ENCODE results near the gene PTDSS2. TPM values are rescaled to one million over a fixed set of nuclear protein-coding genes. Genes with fewer than 3 reads are reported as not detected.

The PTDSS2 gene
- total RNA-seq, 1 experiment from 2014 or later, result 49.5 TPM

DNA sequence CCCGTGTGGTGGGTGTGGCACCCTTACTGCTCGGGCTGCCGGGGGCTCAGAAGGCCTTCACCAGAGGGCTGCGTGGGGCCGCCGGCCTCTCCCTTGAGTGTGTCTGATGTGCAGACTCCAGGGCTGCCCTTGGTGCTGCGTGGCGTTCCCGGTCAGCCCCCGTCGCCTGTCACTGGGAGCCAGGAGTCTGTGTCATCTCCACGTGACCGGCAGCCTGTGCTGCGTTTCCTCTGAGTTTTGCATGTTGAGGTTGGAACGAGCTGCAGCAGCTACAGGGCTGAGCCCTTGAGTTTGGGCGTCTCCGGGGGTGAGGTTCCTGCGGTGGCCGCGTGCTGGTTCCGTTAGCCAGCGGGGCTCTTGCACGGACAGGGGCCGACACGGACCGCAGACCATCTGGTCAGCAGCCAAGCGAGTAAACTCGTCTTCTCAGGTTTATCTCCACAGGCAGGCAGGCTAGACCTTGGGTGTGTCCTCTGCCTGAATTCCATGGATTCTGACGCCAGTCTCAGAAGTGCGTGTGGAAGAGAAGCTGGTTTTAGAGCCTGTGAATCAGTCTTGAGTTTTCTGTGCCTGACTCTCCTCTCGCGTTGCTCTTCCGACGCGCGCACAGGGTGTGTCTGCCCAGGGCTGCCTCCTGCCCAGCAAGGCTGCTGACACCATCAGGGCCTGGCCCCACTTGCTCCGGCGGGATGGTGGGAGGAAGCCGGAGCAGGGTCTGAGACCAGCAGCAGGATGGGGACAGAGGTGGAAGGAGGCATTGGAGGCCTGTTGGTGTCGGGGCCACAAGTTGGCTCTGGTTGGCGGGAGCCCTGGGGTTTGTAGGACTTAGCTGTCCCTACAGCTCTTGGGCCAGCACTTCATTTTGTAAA, 10.5 kb downstream of the PTDSS2 start (continued):
- TF ChIP-seq, protein P1, sequence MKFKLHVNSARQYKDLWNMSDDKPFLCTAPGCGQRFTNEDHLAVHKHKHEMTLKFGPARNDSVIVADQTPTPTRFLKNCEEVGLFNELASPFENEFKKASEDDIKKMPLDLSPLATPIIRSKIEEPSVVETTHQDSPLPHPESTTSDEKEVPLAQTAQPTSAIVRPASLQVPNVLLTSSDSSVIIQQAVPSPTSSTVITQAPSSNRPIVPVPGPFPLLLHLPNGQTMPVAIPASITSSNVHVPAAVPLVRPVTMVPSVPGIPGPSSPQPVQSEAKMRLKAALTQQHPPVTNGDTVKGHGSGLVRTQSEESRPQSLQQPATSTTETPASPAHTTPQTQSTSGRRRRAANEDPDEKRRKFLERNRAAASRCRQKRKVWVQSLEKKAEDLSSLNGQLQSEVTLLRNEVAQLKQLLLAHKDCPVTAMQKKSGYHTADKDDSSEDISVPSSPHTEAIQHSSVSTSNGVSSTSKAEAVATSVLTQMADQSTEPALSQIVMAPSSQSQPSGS (CRISPR knock-in tag; IDR thresholded peaks at IDR 0.05; ENCODE audit: borderline replicate concordance, low read depth), result no peak
- TF ChIP-seq ZNF232 (CRISPR knock-in tag; IDR thresholded peaks at IDR 0.05) (no peak), ETV6 (CRISPR knock-in tag; IDR thresholded peaks at IDR 0.05) (no peak), HMGA2 (CRISPR knock-in tag; IDR thresholded peaks at IDR 0.05) (no peak), FOXK1 (CRISPR knock-in tag; IDR thresholded peaks at IDR 0.05) (no peak)

DNA sequence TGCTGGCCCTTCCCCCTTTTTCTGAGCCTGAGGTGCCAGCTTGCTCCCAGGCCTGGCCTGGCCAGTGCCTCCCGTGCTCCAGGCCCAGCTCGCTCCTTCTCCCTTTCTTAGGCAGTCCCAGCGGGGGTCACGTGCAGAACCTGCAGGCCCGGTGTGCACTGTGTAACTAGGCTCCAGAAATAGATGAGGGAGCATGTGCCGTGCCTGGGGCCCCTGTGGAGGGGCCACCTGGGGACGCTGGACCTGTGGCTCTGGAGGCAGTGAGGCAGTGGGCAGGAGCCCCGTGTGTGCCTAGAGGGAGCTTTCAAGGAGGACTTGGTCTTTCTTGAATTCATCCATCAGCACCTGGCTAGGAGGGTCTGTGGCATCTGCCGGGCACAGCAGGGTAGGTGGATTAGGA, 11.5 kb downstream of the PTDSS2 start:
- peaks cover 22% of the 10 kb centered on the region for H3K4me1 Mint-ChIP-seq
- ChIA-PET POLR2A (no interaction called here), CTCF (no interaction called here)
- H3K36me3 Mint-ChIP-seq, result peaks cover 16% of the 10 kb centered on the region
- H3K27ac Mint-ChIP-seq, result no peak overlapping the region
- H3K9me3 Mint-ChIP-seq, result no peaks in the 10 kb centered on the region
- TF ChIP-seq, protein P2, sequence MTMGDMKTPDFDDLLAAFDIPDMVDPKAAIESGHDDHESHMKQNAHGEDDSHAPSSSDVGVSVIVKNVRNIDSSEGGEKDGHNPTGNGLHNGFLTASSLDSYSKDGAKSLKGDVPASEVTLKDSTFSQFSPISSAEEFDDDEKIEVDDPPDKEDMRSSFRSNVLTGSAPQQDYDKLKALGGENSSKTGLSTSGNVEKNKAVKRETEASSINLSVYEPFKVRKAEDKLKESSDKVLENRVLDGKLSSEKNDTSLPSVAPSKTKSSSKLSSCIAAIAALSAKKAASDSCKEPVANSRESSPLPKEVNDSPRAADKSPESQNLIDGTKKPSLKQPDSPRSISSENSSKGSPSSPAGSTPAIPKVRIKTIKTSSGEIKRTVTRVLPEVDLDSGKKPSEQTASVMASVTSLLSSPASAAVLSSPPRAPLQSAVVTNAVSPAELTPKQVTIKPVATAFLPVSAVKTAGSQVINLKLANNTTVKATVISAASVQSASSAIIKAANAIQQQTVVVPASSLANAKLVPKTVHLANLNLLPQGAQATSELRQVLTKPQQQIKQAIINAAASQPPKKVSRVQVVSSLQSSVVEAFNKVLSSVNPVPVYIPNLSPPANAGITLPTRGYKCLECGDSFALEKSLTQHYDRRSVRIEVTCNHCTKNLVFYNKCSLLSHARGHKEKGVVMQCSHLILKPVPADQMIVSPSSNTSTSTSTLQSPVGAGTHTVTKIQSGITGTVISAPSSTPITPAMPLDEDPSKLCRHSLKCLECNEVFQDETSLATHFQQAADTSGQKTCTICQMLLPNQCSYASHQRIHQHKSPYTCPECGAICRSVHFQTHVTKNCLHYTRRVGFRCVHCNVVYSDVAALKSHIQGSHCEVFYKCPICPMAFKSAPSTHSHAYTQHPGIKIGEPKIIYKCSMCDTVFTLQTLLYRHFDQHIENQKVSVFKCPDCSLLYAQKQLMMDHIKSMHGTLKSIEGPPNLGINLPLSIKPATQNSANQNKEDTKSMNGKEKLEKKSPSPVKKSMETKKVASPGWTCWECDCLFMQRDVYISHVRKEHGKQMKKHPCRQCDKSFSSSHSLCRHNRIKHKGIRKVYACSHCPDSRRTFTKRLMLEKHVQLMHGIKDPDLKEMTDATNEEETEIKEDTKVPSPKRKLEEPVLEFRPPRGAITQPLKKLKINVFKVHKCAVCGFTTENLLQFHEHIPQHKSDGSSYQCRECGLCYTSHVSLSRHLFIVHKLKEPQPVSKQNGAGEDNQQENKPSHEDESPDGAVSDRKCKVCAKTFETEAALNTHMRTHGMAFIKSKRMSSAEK (CRISPR knock-in tag; IDR thresholded peaks at IDR 0.05; ENCODE audit: borderline replicate concordance), result no peak
- no peak for TF ChIP-seq KAT7 (CRISPR knock-in tag; IDR thresholded peaks at IDR 0.05; ENCODE audit: borderline replicate concordance)
- TF ChIP-seq, protein P3, sequence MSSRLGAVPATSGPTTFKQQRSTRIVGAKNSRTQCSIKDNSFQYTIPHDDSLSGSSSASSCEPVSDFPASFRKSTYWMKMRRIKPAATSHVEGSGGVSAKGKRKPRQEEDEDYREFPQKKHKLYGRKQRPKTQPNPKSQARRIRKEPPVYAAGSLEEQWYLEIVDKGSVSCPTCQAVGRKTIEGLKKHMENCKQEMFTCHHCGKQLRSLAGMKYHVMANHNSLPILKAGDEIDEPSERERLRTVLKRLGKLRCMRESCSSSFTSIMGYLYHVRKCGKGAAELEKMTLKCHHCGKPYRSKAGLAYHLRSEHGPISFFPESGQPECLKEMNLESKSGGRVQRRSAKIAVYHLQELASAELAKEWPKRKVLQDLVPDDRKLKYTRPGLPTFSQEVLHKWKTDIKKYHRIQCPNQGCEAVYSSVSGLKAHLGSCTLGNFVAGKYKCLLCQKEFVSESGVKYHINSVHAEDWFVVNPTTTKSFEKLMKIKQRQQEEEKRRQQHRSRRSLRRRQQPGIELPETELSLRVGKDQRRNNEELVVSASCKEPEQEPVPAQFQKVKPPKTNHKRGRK (CRISPR knock-in tag; IDR thresholded peaks at IDR 0.05; ENCODE audit: borderline replicate concordance), result no peak
- no peak for TF ChIP-seq ZNF396 (CRISPR knock-in tag; IDR thresholded peaks at IDR 0.05; ENCODE audit: borderline replicate concordance)
- TF ChIP-seq, protein P4, sequence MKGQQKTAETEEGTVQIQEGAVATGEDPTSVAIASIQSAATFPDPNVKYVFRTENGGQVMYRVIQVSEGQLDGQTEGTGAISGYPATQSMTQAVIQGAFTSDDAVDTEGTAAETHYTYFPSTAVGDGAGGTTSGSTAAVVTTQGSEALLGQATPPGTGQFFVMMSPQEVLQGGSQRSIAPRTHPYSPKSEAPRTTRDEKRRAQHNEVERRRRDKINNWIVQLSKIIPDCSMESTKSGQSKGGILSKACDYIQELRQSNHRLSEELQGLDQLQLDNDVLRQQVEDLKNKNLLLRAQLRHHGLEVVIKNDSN (CRISPR knock-in tag; IDR thresholded peaks at IDR 0.05), result no peak
- TF ChIP-seq, protein P5, sequence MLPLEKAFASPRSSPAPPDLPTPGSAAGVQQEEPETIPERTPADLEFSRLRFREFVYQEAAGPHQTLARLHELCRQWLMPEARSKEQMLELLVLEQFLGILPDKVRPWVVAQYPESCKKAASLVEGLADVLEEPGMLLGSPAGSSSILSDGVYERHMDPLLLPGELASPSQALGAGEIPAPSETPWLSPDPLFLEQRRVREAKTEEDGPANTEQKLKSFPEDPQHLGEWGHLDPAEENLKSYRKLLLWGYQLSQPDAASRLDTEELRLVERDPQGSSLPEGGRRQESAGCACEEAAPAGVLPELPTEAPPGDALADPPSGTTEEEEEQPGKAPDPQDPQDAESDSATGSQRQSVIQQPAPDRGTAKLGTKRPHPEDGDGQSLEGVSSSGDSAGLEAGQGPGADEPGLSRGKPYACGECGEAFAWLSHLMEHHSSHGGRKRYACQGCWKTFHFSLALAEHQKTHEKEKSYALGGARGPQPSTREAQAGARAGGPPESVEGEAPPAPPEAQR (CRISPR knock-in tag; IDR thresholded peaks at IDR 0.05), result no peak
- no peak for TF ChIP-seq ZNF416 (CRISPR knock-in tag; IDR thresholded peaks at IDR 0.05)
- TF ChIP-seq, protein P6, sequence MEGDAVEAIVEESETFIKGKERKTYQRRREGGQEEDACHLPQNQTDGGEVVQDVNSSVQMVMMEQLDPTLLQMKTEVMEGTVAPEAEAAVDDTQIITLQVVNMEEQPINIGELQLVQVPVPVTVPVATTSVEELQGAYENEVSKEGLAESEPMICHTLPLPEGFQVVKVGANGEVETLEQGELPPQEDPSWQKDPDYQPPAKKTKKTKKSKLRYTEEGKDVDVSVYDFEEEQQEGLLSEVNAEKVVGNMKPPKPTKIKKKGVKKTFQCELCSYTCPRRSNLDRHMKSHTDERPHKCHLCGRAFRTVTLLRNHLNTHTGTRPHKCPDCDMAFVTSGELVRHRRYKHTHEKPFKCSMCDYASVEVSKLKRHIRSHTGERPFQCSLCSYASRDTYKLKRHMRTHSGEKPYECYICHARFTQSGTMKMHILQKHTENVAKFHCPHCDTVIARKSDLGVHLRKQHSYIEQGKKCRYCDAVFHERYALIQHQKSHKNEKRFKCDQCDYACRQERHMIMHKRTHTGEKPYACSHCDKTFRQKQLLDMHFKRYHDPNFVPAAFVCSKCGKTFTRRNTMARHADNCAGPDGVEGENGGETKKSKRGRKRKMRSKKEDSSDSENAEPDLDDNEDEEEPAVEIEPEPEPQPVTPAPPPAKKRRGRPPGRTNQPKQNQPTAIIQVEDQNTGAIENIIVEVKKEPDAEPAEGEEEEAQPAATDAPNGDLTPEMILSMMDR (IDR thresholded peaks at IDR 0.05), result no peak
- no peak for TF ChIP-seq FOXK1 (CRISPR knock-in tag; IDR thresholded peaks at IDR 0.05)
- H3K27me3 Mint-ChIP-seq (ENCODE audit: low read depth), result no peaks in the 10 kb centered on the region
- H3K4me3 Mint-ChIP-seq, result no peak overlapping the region
- DNase-seq (ENCODE audit: low spot score) (no peak), ATAC-seq (no peak)
